ENCODE measurements around the gene FAM81A. TPM values are rescaled to one million over a fixed set of nuclear protein-coding genes. Genes with fewer than 3 reads are reported as not detected.

FAM81A gene
- total RNA-seq, 8 experiments from 2014 or later, result 0.31 to 5.6 (median 3.5) TPM

DNA sequence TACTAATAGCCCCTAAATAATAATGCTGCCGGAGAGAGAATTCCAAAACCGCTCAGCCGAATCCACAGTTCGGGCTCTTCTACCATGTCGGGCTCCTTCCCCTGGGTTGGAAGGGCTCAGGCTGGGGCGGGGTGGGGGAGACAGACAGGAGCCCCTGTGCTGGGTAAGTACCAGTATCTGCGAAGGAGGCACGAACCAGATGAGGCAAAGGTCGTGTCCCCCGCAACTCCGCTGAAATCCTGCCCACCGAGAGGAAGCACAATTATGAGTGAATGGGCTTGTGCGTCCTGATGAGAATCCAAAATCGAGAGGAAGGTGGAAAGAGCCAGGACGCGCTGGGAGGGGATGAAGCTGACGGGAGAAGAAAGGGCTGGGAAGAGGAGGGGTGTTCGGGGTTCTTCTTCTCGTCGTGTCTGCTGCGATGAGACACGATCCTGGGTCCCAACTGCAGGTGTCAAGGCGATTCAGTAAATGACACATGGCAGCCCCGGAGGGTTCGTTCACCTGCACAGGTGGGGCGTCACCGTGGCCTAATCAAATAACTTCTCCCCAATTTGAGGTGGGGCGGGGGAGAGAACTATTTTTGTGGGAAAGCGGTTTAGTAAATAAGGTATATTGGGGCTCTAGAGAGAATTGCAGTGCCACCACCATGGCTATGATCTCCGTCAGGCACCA lies 707 bp upstream of the FAM81A start:
- in situ Hi-C loops (cut with MboI; ENCODE audit: low pct_unique_long_range_greater_than_20kb in 2 of 9, low sequenced_read_pairs in 9 of 9, unreplicated experiment in 9 of 9), result no loop called here
- ATAC-seq (replicated peaks in 6 of 8), result peak in 1 of 8 experiments; percentile 5
- 0 to 100% (median 2%) methylated on average over 1 to 12 of the region's 30 CpGs; no CpG with 5 or more reads in 2 of the 10 experiments for WGBS, 10 experiments
- Histone ChIP-seq H3K4me1 (replicated peaks in 1 of 2) (peaks cover 11 to 12% of the 10 kb centered on the region in 2 donors), H3K4me3 (peak overlapping the region; percentile 42 to 77 (median 57)), H3K27ac (no peak overlapping the region)

DNA sequence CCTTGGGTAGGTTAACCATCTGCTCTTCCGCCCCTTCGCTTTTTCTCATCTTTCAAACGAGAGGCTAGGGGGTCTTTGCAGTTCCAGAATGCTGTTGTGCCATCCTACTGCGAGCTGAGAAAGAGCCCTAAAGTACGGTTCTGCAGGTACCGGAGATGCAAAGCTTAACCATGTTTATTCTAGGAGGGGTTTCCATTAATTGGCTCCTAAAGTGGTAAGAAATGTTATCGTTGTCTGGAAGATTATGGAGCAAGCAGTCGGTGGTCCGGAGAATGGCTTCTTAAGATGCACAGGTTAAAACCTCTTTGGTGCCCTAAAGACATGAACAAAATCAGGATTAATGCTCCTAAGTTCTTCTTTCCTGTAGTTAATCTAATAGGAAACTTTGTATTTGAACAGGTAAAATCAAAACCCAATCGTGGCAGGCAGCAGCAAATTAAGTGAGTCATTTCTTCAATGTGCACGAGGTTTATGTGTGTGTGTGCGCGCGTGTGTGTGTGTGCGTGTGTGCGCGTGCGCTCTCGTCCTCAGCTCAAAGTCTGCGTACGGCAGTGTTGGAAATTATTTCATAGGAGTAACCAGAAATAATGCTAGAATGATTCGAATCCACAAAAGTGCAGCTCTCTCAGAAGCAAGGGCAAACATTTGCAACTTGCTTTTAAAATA lies 772 bp downstream of the FAM81A start:
- ATAC-seq (replicated peaks in 6 of 8), result no peak
- Histone ChIP-seq H3K27ac (no peak overlapping the region), H3K4me1 (replicated peaks in 1 of 2) (peaks cover 16 to 17% of the 10 kb centered on the region in 2 donors), H3K4me3 (peak overlapping the region; percentile 42 to 77 (median 57))
- WGBS, 10 experiments, result 0 to 84% (median 55%) methylated on average over 3 to 20 of the region's 22 CpGs
- in situ Hi-C loops (cut with MboI; ENCODE audit: low pct_unique_long_range_greater_than_20kb in 2 of 9, low sequenced_read_pairs in 9 of 9, unreplicated experiment in 9 of 9), result no loop called here

GRCh38 chr15:59439576-59439975 lies 1.6 kb downstream of the FAM81A start:
- in situ Hi-C loops (cut with MboI; ENCODE audit: low pct_unique_long_range_greater_than_20kb in 2 of 9, low sequenced_read_pairs in 9 of 9, unreplicated experiment in 9 of 9), result no loop called here
- WGBS, 10 experiments, result 51 to 100% (median 88%) methylated on average over 1 to 5 of the region's 7 CpGs
- Histone ChIP-seq H3K4me1 (replicated peaks in 1 of 2) (peaks cover 19 to 23% of the 10 kb centered on the region in 2 donors), H3K27ac (no peak overlapping the region), H3K4me3 (no peak overlapping the region)
- no peak for ATAC-seq (replicated peaks in 6 of 8)

DNA sequence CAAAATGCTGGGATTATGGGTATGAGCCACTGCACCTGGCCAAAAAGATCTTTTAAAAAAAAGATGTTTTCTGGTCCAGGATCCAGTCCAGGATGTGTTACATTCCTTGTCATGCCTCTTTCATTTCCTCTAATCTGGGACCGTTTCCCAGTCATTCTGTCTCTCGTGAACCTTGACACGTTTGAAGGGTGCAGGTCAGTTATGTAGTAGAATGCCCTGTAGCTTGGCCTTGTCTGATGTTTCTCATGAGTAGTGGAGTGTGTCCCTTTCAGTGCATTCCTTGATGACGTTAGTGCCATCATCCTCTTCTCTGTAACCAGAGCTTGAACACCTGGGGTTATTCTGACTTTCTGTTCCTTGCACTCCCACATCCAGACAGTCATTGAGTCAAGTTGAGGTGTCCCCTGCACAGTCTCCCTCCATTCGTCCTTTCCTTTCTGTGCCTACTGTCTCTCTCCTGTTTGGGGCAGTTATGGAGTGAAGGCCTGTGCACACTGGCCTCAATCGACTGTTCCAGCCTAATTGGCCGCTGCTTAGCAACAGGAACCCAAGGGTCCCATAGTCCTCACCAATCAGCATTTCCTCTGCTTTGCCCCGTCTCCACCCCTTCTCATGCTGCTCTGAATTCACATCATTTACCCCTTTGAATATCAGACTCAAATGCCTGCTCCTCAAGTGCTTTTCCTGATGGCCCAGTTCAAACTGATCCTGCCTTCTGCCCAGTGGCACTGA lies 5.5 kb downstream of the FAM81A start:
- peak in 5 of 8 experiments; percentile 88 to 95 (median 89) for ATAC-seq (replicated peaks in 6 of 8)

DNA sequence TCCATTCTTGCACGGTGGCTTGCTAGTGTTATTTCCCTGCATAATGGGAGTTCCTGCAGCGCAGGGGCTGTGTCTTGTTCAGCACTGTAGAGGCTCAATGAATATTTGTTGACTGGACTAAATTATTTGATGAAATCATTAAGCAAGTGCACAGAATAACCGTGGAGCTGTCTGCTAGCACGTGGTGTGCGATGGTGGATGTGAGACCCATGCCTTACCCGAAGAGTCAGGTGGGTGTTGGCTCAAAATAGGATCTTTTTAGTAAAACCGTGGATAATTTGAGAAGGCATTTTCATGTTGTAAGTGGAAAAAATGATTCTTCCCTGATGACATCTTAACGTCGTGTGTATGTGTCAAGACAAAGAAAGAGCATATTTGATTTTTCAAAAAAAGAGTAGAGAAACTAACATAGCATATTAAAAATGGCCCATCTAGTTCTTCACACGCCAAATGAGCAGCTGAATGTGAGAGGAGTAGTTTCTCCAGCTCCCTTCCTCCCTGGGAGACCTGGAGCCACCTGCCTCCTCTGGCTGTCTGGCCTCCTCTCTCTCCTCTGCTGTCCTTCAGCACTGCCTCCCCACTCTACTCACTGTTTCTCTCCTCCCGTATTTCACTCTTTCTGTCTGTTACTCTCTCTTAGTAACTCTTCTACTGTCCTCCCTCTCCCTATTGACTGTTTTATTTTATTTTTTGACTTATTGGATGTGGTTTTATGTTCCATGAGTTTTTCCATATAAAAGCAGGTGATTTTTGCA lies 6.3 kb downstream of the FAM81A start:
- ATAC-seq (replicated peaks in 6 of 8), result no peak
- in situ Hi-C loops (cut with MboI; ENCODE audit: low pct_unique_long_range_greater_than_20kb in 2 of 9, low sequenced_read_pairs in 9 of 9, unreplicated experiment in 9 of 9), result no loop called here
- WGBS, 10 experiments, result 40 to 96% (median 75%) methylated on average over 4 to 11 of the region's 11 CpGs; no CpG with 5 or more reads in 2 of the 10 experiments
- Histone ChIP-seq H3K4me3 (no peak overlapping the region), H3K27ac (no peak overlapping the region), H3K4me1 (replicated peaks in 1 of 2) (peaks cover 7 to 11% of the 10 kb centered on the region in 2 donors)

More for the DNA sequence above, 5.5 kb downstream of the FAM81A start:
- WGBS, 10 experiments, result 40 to 100% (median 86%) methylated on average over 1 to 8 of the region's 8 CpGs; no CpG with 5 or more reads in 3 of the 10 experiments
- Histone ChIP-seq H3K27ac (no peak overlapping the region), H3K4me1 (replicated peaks in 1 of 2) (peaks cover 13 to 15% of the 10 kb centered on the region in 2 donors), H3K4me3 (no peak overlapping the region)
- in situ Hi-C loops (cut with MboI; ENCODE audit: low pct_unique_long_range_greater_than_20kb in 2 of 9, low sequenced_read_pairs in 9 of 9, unreplicated experiment in 9 of 9), result no loop called here

DNA sequence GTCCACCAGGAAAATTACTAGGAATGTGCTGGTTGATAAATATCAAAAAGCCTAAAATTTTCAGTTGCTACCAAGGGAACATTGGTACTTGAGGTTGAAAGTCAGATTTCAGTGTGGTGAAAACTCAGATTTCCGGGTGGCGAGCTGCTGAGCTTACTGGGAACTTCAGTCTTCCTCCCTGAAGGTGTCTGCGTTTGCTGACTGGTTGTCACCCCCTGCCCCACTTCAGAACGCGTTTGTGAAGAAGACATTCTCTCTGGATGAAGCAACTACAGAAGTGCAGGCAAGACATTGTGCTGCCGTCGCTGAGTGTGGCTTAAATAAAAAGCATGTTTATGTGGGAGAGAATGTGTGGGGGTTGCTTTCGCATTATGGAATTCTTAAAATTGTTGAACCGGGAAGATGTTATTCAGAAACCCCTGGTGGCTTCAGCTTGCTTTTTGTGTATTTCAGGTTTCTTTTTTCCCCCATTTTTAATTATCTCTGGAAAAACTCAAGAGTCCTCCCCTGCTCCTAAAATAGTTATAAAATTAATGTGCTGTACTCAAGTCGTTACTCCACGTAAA lies 7.1 kb downstream of the FAM81A start:
- ATAC-seq (replicated peaks in 6 of 8), result no peak
- in situ Hi-C loops (cut with MboI; ENCODE audit: low pct_unique_long_range_greater_than_20kb in 2 of 9, low sequenced_read_pairs in 9 of 9, unreplicated experiment in 9 of 9), result no loop called here
- H3K27ac ChIP-seq, result no peak overlapping the region
- 27 to 100% (median 74%) methylated on average over 1 to 10 of the region's 11 CpGs; no CpG with 5 or more reads in 1 of the 10 experiments for WGBS, 10 experiments
- H3K4me1 ChIP-seq (replicated peaks in 1 of 2), result peaks cover 7 to 11% of the 10 kb centered on the region in 2 donors
- no peak overlapping the region for H3K4me3 ChIP-seq

DNA sequence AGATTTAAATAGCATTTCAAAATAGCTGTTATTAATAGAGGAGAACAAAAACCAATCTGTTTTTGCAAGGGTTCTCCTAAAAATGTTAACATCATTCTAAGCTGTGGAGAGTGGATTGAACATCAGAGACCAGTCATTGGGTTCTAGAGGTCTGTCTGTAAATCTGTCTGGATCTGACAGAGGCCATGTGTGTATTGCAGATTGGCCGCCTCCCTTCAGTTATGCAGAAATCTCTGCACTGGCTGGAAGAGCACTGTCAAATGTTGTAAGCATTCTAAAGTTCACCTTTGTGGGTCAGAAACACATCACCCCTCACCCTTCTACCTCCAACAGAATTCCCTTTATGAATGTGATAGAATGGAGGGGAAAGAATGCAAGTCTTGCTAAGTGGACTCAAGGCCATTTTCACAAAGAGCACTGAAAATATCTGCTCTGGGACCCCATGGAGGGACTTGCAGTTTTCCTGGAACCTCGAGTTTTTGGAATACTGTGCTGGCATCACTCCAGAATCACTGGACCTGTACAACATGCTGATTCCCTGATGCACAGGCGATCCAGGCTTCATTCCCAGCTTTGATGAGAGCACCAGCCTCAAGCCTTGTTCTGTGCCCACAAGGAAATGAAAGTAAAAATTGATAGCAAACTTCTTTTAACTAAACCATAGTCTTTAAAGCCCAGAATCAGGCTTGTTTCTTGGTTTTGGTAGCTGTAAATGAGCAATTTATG lies 8.4 kb downstream of the FAM81A start:
- Histone ChIP-seq H3K4me3 (no peak overlapping the region), H3K4me1 (replicated peaks in 1 of 2) (peaks cover 7 to 11% of the 10 kb centered on the region in 2 donors), H3K27ac (no peak overlapping the region)
- in situ Hi-C loops (cut with MboI; ENCODE audit: low pct_unique_long_range_greater_than_20kb in 2 of 9, low sequenced_read_pairs in 9 of 9, unreplicated experiment in 9 of 9), result no loop called here
- peak in 2 of 8 experiments; percentile 59 to 72 for ATAC-seq (replicated peaks in 6 of 8)
- WGBS, 10 experiments, result 20 to 100% (median 80%) methylated on average over 1 to 3 of the region's 3 CpGs

DNA sequence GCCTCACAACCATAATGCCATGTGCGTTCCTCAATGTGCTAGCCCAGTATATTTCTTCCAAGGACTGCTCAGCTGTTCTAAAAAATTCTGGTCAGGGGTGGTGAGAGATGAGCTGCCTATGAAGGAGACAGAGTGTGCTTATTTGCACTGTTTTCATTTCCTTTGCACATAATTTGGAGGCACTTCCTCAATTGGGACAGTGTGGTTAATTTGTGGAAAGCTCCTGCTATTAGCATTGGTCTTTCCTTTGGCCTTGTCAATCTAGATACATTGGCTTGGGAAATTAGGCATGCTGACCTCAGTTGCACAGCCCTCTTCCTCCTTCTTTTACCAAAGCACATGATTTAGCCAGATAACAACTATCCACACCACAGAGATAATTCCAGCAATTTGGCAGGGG lies 9.4 kb downstream of the FAM81A start:
- in situ Hi-C loops (cut with MboI; ENCODE audit: low pct_unique_long_range_greater_than_20kb in 2 of 9, low sequenced_read_pairs in 9 of 9, unreplicated experiment in 9 of 9), result no loop called here
- WGBS, 10 experiments, result 50 to 100% (median 100%) methylated on average over 1 of the region's 1 CpG; no CpG with 5 or more reads in 5 of the 10 experiments
- Histone ChIP-seq H3K27ac (no peak overlapping the region), H3K4me3 (no peak overlapping the region), H3K4me1 (replicated peaks in 1 of 2) (peaks cover 7 to 11% of the 10 kb centered on the region in 2 donors)
- no peak for ATAC-seq (replicated peaks in 6 of 8)

DNA sequence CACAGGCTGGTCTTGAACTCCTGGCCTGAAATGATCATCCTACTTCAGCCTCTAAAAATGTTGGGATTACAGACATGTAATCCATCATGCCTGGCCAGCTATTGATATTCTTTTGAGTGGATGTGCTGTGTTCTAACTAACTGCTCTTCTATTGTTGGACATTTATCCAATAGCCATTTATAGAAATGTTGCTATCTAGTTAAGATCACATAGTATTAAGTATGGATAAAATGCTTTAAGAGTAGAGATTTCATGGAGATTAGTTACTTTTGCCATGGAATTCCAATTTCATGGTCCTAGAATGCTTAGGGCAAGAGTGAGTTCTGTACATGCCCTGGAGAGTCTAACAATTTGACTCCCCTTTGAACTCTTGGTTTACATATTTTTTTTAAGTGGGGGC lies 10.9 kb downstream of the FAM81A start:
- no peak overlapping the region for H3K27ac ChIP-seq
- ATAC-seq (replicated peaks in 6 of 8), result no peak
- H3K4me1 ChIP-seq (replicated peaks in 1 of 2), result peaks cover 2 to 5% of the 10 kb centered on the region in 2 donors
- H3K4me3 ChIP-seq, result no peak overlapping the region
- in situ Hi-C loops (cut with MboI; ENCODE audit: low pct_unique_long_range_greater_than_20kb in 2 of 9, low sequenced_read_pairs in 9 of 9, unreplicated experiment in 9 of 9), result no loop called here

- no peak overlapping the region for H3K27ac ChIP-seq
- in situ Hi-C loops (cut with MboI; ENCODE audit: low pct_unique_long_range_greater_than_20kb in 2 of 9, low sequenced_read_pairs in 9 of 9, unreplicated experiment in 9 of 9), result no loop called here
- 22 to 100% (median 89%) methylated on average over 1 to 2 of the region's 2 CpGs; no CpG with 5 or more reads in 1 of the 10 experiments for WGBS, 10 experiments
- H3K4me3 ChIP-seq, result no peak overlapping the region
- H3K4me1 ChIP-seq (replicated peaks in 1 of 2), result no peaks in the 10 kb centered on the region
- ATAC-seq (replicated peaks in 6 of 8), result no peak
Observed at GRCh38 chr15:59453474-59454215, 15.7 kb downstream of the FAM81A start.

GRCh38 chr15:59456114-59456513 lies 18.1 kb downstream of the FAM81A start:
- H3K27ac ChIP-seq, result no peak overlapping the region
- no peaks in the 10 kb centered on the region for H3K4me1 ChIP-seq (replicated peaks in 1 of 2)
- in situ Hi-C loops (cut with MboI; ENCODE audit: low pct_unique_long_range_greater_than_20kb in 2 of 9, low sequenced_read_pairs in 9 of 9, unreplicated experiment in 9 of 9), result no loop called here
- WGBS, 10 experiments, result 0 to 100% (median 20%) methylated on average over 1 of the region's 8 CpGs; no CpG with 5 or more reads in 5 of the 10 experiments
- ATAC-seq (replicated peaks in 6 of 8), result no peak
- no peak overlapping the region for H3K4me3 ChIP-seq

Data from motor neuron (in vitro differentiated cells).